Gastroesophageal sphincter (tissue), 4 donors: ENCODE data around the gene SCN1B. TPM values are rescaled to one million over a fixed set of nuclear protein-coding genes. Genes with fewer than 3 reads are reported as not detected.

Source experiments
- ATAC-seq: fragments of 150-250 bp; one replicate; pipeline ENCODE4 v1.9.1; 2016; ENCODE audit warnings: mild to moderate bottlenecking, moderate library complexity
- H3K27ac ChIP-seq, 4 donors: fragments of 200-600 bp; sonication (generic) in 3 of 4; 1 replicate in 3 of 4; 2 replicates in 1 of 4; pipeline ENCODE4 v1.5.1; 2016 to 2019
- H3K27me3 ChIP-seq: fragments of 200-600 bp; sonication (generic); one replicate; pipeline ENCODE4 v1.5.1; 2019
- H3K36me3 ChIP-seq, 2 donors: fragments of 200-600 bp; sonication (generic); one replicate each; pipeline ENCODE4 v1.5.1; 2019; ENCODE audit warnings: control low read depth in 1 of 2
- H3K4me1 ChIP-seq, 3 donors: fragments of 200-600 bp; sonication (generic); 1 replicate in 2 of 3; 2 replicates in 1 of 3; pipeline ENCODE4 v1.5.1; 2016 to 2019; ENCODE audit warnings: control low read depth in 2 of 3
- H3K4me3 ChIP-seq, 2 donors: fragments of 200-600 bp; sonication (generic); one replicate each; pipeline ENCODE4 v1.5.1; 2019; ENCODE audit warnings: mild to moderate bottlenecking in 1 of 2, moderate library complexity in 1 of 2
- H3K9me3 ChIP-seq, 3 donors: fragments of 200-600 bp; sonication (generic); one replicate each; pipeline ENCODE4 v1.5.1; 2017 to 2019; ENCODE audit warnings: control low read depth in 2 of 3
- EP300 ChIP-seq: sonication (generic); formaldehyde crosslinking; IDR thresholded peaks from one replicate; pipeline ENCODE4 v1.6.1; 2017; ENCODE audit warnings: antibody characterized with exemption, mild to moderate bottlenecking
- POLR2A ChIP-seq, 2 donors: fragments of 450-650 bp; IDR thresholded peaks; one replicate each; pipeline ENCODE4 v1.6.1; 2017; ENCODE audit warnings: antibody characterized with exemption in 2 of 2, mild to moderate bottlenecking in 2 of 2, moderate library complexity in 1 of 2
- POLR2AphosphoS5 ChIP-seq: sonication (generic); formaldehyde crosslinking; IDR thresholded peaks from one replicate; pipeline ENCODE4 v1.6.1; 2017; ENCODE audit warnings: antibody characterized with exemption
- WGBS, 2 donors: methylation state at CpG; one replicate each; pipeline ENCODE4 v1.1.5; 2018; ENCODE audit warnings: low coverage in 1 of 2; 5-methylcytosine and 5-hydroxymethylcytosine counted together
- total RNA-seq, 4 donors: library from RNA; depleted of rRNA; stranded (reverse); fragments of >200 nt; gene quantifications; one replicate each; pipeline ENCODE4 v1.1.0, GENCODE V29; 2016
- TF ChIP-seq, protein P1 (sequence below), 4 experiments: fragments of 200-600 bp in 2 of 4; fragments of 450-650 bp in 2 of 4; sonication (generic) in 1 of 4; IDR thresholded peaks; one replicate each; pipeline ENCODE4 v1.5.1; 2017 to 2019; ENCODE audit warnings: antibody characterized with exemption in 4 of 4, mild to moderate bottlenecking in 2 of 4, moderate library complexity in 2 of 4

SCN1B gene
- total RNA-seq, 4 donors from 2014 or later = 5.3 to 13.2 (median 9.5) TPM

DNA sequence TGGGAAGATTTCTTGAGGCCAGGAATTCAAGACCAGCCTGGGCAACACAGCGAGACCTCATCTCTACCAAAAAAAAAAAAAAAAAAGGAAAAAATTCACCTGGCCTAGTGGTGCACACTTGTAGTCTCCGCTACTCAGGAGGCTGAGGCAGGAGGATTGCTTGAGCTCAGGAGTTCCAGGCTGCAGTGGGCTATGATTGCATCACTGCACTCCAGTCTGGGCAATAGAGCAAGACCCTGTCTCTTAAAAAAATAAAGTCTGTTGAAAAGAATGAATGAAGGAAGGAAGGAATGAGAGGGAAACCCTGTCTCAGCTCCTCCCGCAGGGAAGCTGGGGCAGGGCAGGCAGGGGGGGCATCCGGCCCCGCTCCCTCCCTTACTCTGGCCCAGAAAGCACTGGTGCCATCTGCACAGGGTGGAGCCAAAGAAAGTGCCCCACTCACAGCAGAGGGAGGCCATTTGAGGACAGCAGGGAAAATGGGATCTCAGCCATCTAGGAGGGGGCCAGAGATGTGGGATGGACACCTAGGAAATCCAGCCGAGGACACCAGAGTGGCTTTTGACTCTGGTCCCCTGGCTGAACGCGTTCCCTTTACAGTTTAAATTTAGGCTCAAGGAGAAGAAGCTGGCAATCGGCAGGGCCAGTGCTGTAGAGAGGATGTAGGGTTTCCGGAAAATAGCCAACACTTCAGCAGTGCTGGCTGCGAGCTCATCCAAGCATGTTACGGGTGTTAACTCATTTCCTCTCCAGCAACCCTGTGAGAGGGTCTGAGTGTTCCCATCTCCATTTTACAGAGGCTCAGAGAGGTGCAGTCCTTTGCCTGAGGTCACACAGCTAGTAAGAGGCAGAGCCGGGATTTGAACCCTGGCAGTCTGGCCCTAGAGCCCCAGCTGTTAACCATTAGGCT, 7.7 kb downstream of the SCN1B start:
- TF ChIP-seq POLR2AphosphoS5 (no peak), EP300 (no peak), POLR2A (IDR thresholded peaks at IDR 0.05) (no peak)
- TF ChIP-seq, protein P1, sequence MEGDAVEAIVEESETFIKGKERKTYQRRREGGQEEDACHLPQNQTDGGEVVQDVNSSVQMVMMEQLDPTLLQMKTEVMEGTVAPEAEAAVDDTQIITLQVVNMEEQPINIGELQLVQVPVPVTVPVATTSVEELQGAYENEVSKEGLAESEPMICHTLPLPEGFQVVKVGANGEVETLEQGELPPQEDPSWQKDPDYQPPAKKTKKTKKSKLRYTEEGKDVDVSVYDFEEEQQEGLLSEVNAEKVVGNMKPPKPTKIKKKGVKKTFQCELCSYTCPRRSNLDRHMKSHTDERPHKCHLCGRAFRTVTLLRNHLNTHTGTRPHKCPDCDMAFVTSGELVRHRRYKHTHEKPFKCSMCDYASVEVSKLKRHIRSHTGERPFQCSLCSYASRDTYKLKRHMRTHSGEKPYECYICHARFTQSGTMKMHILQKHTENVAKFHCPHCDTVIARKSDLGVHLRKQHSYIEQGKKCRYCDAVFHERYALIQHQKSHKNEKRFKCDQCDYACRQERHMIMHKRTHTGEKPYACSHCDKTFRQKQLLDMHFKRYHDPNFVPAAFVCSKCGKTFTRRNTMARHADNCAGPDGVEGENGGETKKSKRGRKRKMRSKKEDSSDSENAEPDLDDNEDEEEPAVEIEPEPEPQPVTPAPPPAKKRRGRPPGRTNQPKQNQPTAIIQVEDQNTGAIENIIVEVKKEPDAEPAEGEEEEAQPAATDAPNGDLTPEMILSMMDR (IDR thresholded peaks at IDR 0.05) = no peak
- peak overlapping the region in 3 of 4 donors; percentile 60 to 77 (median 71) for H3K27ac ChIP-seq
- H3K36me3 ChIP-seq = peaks cover 0 to 41% of the 10 kb centered on the region in 2 donors
- H3K4me3 ChIP-seq = no peak overlapping the region
- H3K4me1 ChIP-seq = peaks cover 0 to 58% (median 30%) of the 10 kb centered on the region in 3 donors
- H3K27me3 ChIP-seq = peaks cover 32% of the 10 kb centered on the region
- peak; percentile 11 for ATAC-seq
- 54 to 67% methylated on average over 3 to 11 of the region's 13 CpGs for WGBS, 2 donors
- no peaks in the 10 kb centered on the region for H3K9me3 ChIP-seq

DNA sequence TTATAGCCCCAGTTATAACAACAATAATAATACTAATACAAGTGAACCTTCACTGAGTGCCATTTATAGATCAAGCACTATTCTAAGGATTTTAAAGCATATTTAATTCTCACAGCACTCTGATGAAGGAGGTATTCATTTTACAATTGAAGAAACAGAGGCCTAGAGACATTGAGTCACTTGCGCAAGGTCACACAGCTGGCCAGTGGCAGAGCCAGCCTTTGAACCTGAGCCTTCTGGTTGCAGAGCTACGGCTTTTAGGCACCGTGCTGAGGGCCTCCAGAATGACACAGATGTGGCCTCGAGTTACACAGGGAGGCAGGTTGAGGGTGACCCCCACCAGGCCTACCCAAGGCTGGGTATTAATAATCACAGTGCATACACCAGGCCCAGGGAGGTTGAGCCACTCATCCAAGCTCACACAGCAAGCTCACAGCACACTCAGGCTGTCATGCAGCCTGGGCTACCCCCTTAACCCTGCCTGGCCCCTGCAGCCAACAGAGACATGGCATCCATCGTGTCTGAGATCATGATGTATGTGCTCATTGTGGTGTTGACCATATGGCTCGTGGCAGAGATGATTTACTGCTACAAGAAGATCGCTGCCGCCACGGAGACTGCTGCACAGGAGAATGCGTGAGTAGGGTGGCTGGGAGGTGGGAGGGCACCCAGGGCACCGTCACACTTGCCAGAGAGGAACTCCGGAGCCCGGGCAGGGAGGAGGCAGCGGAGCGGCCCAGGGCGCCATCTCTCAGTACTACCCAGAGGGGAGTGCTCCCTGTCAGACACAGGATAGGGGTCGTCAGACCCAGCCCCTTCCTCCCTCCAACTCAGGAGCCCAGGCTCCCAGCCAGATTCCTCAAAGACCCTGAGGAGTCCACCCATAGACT, 8.6 kb downstream of the SCN1B start:
- Histone ChIP-seq H3K9me3 (no peaks in the 10 kb centered on the region), H3K27ac (peak overlapping the region in 3 of 4 donors; percentile 67 to 77 (median 71)), H3K36me3 (peaks cover 0 to 34% of the 10 kb centered on the region in 2 donors), H3K4me3 (peak overlapping the region in 1 of 2 donors; percentile 23), H3K4me1 (peaks cover 0 to 61% (median 30%) of the 10 kb centered on the region in 3 donors), H3K27me3 (peaks cover 32% of the 10 kb centered on the region)
- TF ChIP-seq POLR2A (IDR thresholded peaks at IDR 0.05) = peak in 1 of 2 donors; percentile 9
- TF ChIP-seq POLR2AphosphoS5 = no peak
- WGBS, 2 donors = 60 to 64% methylated on average over 5 to 6 of the region's 17 CpGs
- ATAC-seq = no peak

DNA sequence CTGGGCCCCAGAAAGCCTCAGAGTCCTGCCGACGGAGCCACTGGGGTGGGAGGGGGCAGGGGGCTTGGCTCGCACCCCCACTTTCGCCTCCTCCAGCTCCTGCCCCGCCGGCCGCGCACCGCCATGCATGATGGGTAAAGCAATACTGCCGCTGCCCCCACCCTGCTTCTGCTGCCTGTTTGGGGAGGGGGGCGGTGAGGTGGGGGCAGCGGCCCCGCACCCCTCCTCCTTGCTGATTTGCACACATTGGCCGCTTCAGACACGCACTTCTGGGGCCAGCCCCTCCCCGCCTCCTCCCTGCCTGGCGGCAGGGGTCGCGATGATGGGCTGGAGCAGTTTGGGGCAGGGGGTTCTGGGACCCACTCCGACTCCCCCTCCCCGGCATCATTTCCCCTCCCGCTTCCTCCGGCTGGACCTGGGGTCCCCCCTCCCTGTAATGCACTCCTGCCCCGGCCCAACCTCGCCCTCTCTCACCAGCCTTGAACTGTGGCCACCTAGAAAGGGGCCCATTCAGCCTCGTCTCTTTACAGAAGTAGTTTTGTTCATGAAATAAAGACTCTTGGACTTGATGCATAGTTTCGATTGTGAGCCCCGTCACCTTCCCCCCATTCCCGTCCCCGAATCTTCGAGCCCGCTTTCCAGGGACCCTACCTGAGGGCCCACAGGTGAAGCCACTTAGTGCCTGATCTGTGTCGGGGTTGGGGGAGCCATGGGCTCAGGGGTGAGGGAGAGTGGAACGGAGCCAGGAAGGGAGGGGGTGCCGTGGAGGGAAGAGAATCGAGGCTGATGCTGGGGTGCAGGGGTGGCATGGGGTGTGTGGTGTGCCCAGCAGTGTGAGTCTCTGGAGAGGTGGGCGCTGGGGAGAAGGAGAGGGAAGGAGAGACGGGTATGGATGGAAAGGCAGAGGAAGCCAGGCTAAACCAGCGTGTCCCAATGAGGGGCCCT, 9.9 kb downstream of the SCN1B start:
- H3K9me3 ChIP-seq = no peaks in the 10 kb centered on the region
- WGBS, 2 donors = 21 to 28% methylated on average over 10 to 13 of the region's 39 CpGs
- peak overlapping the region in 3 of 4 donors; percentile 67 to 77 (median 71) for H3K27ac ChIP-seq
- H3K27me3 ChIP-seq = peaks cover 32% of the 10 kb centered on the region
- ATAC-seq = no peak
- H3K4me3 ChIP-seq = peak overlapping the region in 1 of 2 donors; percentile 23
- H3K4me1 ChIP-seq = peaks cover 0 to 61% (median 30%) of the 10 kb centered on the region in 3 donors
- TF ChIP-seq EP300 (no peak), POLR2A (IDR thresholded peaks at IDR 0.05) (no peak)
- peaks cover 0 to 21% of the 10 kb centered on the region in 2 donors for H3K36me3 ChIP-seq

DNA sequence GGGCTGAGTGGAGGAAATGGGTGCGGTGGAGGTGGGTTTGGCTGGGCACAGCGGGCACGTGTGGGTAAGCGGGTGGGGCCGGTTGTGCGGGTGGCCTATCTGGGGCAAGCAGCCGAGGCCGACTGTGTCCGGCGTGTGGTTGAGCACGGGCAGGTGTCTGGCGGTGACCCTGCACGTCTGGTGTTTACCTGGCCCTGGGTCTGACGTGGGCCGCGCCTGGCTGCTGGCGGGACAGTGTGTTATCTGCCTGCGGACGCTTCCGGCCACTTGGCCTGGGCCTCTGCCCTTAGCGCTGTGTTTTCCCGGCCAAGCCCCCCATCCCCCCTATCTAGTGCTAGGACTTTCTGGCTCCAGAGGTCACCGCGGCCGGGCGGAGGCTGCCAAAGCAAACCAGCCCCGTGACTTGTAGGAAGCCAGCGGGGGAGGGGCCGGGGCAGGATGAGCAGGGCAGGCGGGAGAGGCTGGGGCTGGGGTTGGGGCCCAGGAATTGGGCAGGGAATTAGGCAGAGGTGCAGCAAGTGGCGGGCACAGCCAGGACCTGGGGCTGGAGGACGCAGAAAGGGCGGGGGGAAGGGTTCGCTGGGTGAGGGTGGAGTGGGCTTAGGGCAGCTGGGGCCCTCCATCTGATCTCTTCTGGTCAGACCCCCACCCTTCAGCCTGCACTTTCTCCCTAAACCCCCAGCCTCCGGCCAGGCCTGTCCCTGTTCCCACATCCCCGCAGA, 10.7 kb downstream of the SCN1B start:
- Histone ChIP-seq H3K4me3 (peak overlapping the region in 1 of 2 donors; percentile 18), H3K9me3 (no peaks in the 10 kb centered on the region), H3K4me1 (peaks cover 0 to 61% (median 30%) of the 10 kb centered on the region in 3 donors), H3K27me3 (peaks cover 32% of the 10 kb centered on the region), H3K36me3 (peaks cover 0 to 13% of the 10 kb centered on the region in 2 donors), H3K27ac (peak overlapping the region in 3 of 4 donors; percentile 67 to 77 (median 71))
- TF ChIP-seq POLR2AphosphoS5 = peak; percentile 36
- TF ChIP-seq EP300 = no peak
- WGBS, 2 donors = 25 to 29% methylated on average over 5 to 10 of the region's 36 CpGs
- peak; percentile 73 for ATAC-seq

DNA sequence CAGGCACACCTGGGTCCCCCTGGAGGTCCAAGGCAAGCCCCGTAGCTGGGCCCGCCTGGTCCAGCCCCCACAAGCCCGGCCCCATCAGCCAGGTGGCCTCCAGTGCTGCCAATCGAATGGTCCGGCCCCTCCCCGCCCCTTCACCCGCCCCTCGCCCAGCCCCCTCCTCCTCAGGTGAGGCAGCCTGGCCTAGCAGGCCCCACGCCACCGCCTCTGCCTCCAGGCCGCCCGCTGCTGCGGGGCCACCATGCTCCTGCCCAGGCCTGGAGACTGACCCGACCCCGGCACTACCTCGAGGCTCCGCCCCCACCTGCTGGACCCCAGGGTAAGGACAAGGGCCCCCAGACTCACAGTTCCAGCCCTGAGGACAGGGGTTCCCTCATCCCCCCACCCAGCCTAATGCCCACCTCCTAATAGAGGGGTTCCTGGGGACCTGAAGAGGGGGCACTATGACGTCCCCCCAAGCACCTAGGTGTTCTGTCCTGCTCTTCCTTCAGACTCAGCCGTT, 11.3 kb downstream of the SCN1B start, which contains the start of gene HPN:
TSS of gene HPN (plus strand) at position 174 of the 508 bp plus-strand sequence. CDS start 786 bp downstream, outside the sequence.
- Histone ChIP-seq H3K4me3 (peak within 1 kb of the TSS in 1 of 2 donors; percentile 18), H3K27me3 (peaks cover 32% of the 10 kb centered on the region), H3K36me3 (peaks cover 0 to 6% of the 10 kb centered on the region in 2 donors), H3K27ac (peak within 1 kb of the TSS in 3 of 4 donors; percentile 67 to 77 (median 71)), H3K9me3 (no peaks in the 10 kb centered on the region), H3K4me1 (peaks cover 0 to 61% (median 30%) of the 10 kb centered on the region in 3 donors)
- ATAC-seq = no peak
- WGBS, 2 donors = 38 to 86% methylated on average over 1 to 2 of the region's 19 CpGs
- TF ChIP-seq POLR2A (IDR thresholded peaks at IDR 0.05) (no peak), EP300 (no peak)
